ENCODE measurements around the gene RHBG.
"Not testable (repeated sequence)": the region's sequence is repeated elsewhere in the genome, so short reads cannot be mapped to it uniquely, and the experiment has no call there.

RHBG gene

GRCh38 chr1:156368889-156369684 is at the start of gene RHBG:
TSS of gene RHBG (plus strand) at chr1:156369211. CDS start at chr1:156369250, 39 bp downstream.
- peak; percentile 16 for DNase-seq (ENCODE audit: low read depth)
- H3K4me3 ChIP-seq (replicated peaks; ENCODE audit: low read depth, low read length): peak within 1 kb of the TSS; percentile 44
- TF ChIP-seq CTCF (IDR thresholded peaks at IDR 0.05; ENCODE audit: low read length, missing control alignments): no peak

GRCh38 chr1:156319664-156320063 is 49.3 kb upstream of the RHBG start:
- H3K4me3 ChIP-seq (replicated peaks; ENCODE audit: low read depth, low read length): no peak overlapping the region
- DNase-seq (ENCODE audit: low read depth): peak; percentile 61

GRCh38 chr1:156320560-156320959 is 48.5 kb upstream of the RHBG start:
- H3K4me3 ChIP-seq (replicated peaks; ENCODE audit: low read depth, low read length): no peak overlapping the region
- no peak for DNase-seq (ENCODE audit: low read depth)
- no peak for TF ChIP-seq CTCF (IDR thresholded peaks at IDR 0.05; ENCODE audit: low read length, missing control alignments)

More at GRCh38 chr1:156319664-156320063, 49.3 kb upstream of the RHBG start:
- TF ChIP-seq CTCF (IDR thresholded peaks at IDR 0.05; ENCODE audit: low read length, missing control alignments): peak; percentile 62

GRCh38 chr1:156323179-156323578 is 45.8 kb upstream of the RHBG start:
- not testable (repeated sequence) for DNase-seq (ENCODE audit: low read depth); H3K4me3 ChIP-seq (replicated peaks; ENCODE audit: low read depth, low read length)

GRCh38 chr1:156336242-156336641 is 32.8 kb upstream of the RHBG start:
- TF ChIP-seq CTCF (IDR thresholded peaks at IDR 0.05; ENCODE audit: low read length, missing control alignments): peak; percentile 17
- peak overlapping the region; percentile 96 for H3K4me3 ChIP-seq (replicated peaks; ENCODE audit: low read depth, low read length)
- no peak for DNase-seq (ENCODE audit: low read depth)

GRCh38 chr1:156337052-156337887 is 31.7 kb upstream of the RHBG start:
- no peak for DNase-seq (ENCODE audit: low read depth)
- peak overlapping the region; percentile 96 for H3K4me3 ChIP-seq (replicated peaks; ENCODE audit: low read depth, low read length)
- no peak for TF ChIP-seq CTCF (IDR thresholded peaks at IDR 0.05; ENCODE audit: low read length, missing control alignments)

- peak overlapping the region; percentile 96 for H3K4me3 ChIP-seq (replicated peaks; ENCODE audit: low read depth, low read length)
- no peak for DNase-seq (ENCODE audit: low read depth)
Observed at GRCh38 chr1:156337888-156338179, 31.2 kb upstream of the RHBG start.

More at GRCh38 chr1:156337888-156338179, 31.2 kb upstream of the RHBG start:
- no peak for TF ChIP-seq CTCF (IDR thresholded peaks at IDR 0.05; ENCODE audit: low read length, missing control alignments)
